ENCODE results near the gene SEPTIN1.
A peak's percentile ranks its signal among the peaks of the same experiment; 100 is the strongest.

SEPTIN1 gene

DNA sequence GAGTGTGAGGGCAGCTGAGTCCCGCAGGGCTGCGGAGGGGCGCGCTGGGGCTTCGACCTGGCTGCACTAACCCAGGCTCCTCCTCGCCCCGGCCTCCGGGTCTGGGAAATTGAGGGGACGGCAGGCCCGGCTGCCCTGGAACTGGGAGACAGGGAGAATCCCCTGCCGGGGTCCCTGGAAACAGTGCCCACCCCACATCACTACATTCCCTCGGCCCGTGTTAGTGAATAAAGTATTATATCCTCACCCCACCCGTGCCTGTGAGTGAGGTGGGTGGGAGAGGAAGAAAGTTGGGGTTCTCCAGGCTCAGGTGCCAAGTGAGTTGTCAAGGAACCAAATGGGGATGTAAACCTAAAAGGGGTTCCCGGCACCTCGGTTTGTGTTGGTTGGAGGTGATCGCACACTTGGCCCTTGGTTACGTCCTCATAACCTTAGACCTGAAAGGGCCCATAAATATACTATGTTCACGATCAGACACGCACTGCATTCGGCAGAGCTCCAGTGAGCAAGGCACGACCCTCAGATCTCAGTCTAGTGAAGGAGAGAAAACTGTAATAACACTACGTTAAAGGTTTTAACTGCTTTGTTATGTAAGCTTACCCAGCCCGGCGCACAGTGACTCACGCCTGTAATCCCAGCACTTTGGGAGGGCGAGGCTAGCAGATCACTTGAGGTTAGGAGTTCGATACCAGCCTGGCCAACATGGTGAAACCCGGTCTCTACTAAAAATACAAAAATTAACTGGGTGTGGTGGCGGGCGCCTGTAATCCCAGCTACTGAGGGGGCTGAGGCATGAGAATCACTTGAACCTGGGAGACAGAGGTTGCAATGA, 36.2 kb upstream of the SEPTIN1 start:
- no peak for DNase-seq (ENCODE audit: low read depth)
- peak overlapping the region; percentile 47 for H3K4me3 ChIP-seq (ENCODE audit: low read depth, low read length)
- TF ChIP-seq, protein P1, sequence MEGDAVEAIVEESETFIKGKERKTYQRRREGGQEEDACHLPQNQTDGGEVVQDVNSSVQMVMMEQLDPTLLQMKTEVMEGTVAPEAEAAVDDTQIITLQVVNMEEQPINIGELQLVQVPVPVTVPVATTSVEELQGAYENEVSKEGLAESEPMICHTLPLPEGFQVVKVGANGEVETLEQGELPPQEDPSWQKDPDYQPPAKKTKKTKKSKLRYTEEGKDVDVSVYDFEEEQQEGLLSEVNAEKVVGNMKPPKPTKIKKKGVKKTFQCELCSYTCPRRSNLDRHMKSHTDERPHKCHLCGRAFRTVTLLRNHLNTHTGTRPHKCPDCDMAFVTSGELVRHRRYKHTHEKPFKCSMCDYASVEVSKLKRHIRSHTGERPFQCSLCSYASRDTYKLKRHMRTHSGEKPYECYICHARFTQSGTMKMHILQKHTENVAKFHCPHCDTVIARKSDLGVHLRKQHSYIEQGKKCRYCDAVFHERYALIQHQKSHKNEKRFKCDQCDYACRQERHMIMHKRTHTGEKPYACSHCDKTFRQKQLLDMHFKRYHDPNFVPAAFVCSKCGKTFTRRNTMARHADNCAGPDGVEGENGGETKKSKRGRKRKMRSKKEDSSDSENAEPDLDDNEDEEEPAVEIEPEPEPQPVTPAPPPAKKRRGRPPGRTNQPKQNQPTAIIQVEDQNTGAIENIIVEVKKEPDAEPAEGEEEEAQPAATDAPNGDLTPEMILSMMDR (IDR thresholded peaks at IDR 0.05; ENCODE audit: control insufficient read depth, extremely low read depth, insufficient read depth): no peak

DNA sequence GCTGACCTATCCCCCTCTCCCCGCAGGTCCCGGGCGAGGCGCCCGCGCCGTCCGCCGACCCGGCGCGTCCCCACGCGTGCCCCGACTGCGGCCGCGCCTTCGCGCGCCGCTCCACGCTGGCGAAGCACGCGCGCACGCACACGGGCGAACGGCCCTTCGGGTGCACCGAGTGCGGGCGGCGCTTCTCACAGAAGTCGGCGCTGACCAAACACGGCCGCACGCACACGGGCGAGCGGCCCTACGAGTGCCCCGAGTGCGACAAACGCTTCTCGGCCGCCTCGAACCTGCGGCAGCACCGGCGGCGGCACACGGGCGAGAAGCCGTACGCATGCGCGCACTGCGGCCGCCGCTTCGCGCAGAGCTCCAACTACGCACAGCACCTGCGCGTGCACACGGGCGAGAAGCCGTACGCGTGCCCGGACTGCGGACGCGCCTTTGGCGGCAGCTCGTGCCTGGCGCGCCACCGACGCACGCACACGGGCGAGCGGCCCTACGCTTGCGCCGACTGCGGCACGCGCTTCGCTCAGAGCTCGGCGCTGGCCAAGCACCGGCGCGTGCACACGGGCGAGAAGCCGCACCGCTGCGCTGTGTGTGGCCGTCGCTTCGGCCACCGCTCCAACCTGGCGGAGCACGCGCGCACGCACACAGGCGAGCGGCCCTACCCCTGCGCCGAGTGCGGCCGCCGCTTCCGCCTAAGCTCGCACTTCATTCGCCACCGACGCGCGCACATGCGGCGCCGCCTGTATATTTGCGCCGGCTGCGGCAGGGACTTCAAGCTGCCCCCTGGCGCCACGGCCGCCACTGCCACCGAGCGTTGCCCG, 35.4 kb upstream of the SEPTIN1 start:
- DNase-seq (ENCODE audit: low read depth): peak; percentile 92
- TF ChIP-seq, protein P1 (IDR thresholded peaks at IDR 0.05; ENCODE audit: control insufficient read depth, extremely low read depth, insufficient read depth): peak; percentile 40

DNA sequence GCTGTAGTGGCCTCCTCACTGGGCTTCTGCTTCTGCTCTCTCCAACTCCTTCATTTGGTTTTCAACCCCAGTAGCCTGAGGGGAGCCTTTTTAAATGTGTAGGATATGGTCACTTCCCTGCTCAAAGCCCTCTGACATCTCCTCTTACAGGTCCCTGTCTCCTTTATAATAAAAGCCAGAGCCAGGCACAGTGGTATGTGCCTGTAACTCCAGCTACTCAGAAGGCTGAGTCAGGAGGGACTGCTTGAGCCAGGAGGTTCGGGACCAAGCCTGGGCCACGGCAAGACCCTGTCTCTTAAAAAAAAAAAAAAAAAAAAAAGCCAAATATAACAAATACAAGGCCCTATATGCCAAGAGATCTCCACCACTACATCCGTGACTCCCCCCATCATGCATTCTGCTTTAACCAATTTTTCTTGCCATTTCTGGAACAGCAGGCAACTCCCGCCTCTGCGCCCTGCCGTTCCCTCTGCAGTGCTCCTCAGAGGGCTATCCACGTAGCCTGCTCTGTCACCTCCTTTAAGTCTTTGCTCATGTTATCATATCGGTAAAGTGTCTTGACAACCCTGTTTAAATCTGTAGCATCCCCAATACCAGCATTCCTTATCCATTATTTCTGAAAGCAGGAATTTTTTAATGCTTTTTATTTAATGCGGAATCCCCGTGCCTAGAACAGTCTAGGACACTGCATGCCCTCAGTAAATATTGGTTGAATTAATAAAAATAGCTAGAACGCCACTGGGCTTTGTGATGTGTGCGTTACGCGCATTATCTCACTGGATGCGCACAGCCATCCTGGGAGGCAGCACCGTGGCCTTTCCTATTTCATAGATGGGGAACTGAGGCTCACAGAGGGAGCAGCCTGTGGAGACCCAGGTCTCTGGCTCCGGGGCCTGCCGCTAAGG, 34.5 kb upstream of the SEPTIN1 start:
- TF ChIP-seq, protein P1 (IDR thresholded peaks at IDR 0.05; ENCODE audit: control insufficient read depth, extremely low read depth, insufficient read depth): no peak
- no peak for DNase-seq (ENCODE audit: low read depth)
- H3K4me3 ChIP-seq (ENCODE audit: low read depth, low read length): peak overlapping the region; percentile 52

More for the DNA sequence above, 35.4 kb upstream of the SEPTIN1 start:
- peak overlapping the region; percentile 52 for H3K4me3 ChIP-seq (ENCODE audit: low read depth, low read length)

DNA sequence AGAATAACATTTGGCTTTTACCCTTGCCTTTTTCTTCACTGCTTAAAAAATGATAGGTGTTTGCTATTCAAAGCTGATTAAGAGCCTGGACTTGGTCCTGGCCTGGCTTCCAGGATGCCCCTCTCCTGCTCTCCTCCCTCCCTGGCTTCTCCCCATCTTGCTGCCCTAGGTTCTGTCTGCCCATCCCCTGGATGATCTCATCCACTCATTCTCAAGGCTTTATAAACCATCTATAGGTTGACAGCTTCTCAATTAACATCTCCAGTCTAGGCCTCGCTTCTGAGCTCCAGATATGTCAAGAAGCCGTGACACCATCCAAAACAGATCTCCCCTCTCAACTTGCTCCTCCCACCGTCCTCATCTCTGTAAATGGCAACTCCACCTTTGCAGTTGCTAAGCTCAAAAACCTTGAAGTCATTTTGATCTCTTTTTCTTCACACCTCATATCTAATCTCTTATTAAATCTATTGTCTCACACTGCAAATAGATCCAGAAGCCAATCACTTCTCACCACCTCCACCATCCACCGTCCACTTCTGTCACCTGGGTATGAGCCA, 33.8 kb upstream of the SEPTIN1 start:
- H3K4me3 ChIP-seq (ENCODE audit: low read depth, low read length): no peak overlapping the region
- DNase-seq (ENCODE audit: low read depth): no peak
- TF ChIP-seq, protein P1 (IDR thresholded peaks at IDR 0.05; ENCODE audit: control insufficient read depth, extremely low read depth, insufficient read depth): no peak

DNA sequence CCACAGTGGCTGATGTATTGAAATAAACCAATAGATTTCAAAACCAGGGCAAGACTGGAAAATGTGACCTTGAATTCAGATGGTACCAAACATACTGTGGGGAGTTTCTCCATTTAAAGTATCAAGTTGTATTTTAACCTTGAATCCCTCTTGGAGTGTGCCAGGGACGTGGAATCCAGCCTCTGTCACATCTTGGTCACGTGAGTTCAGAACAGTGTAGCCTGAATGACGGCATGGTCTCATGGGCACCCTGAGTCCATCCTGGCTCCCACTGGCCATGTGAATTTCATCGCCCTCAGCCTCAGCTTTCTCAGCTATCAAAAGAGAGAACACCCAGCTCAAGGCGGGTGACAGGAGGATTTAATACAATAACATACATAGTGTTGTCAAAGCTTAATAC, 31.8 kb upstream of the SEPTIN1 start:
- no peak overlapping the region for H3K4me3 ChIP-seq (ENCODE audit: low read depth, low read length)
- TF ChIP-seq, protein P1 (IDR thresholded peaks at IDR 0.05; ENCODE audit: control insufficient read depth, extremely low read depth, insufficient read depth): no peak
- no peak for DNase-seq (ENCODE audit: low read depth)
